Measurements from ENCODE around the gene CES3.

- TF ChIP-seq CTCF (IDR thresholded peaks at IDR 0.05; ENCODE audit: insufficient read depth, low read depth, low read length) (no peak), EZH2 (IDR thresholded peaks at IDR 0.05; ENCODE audit: insufficient read depth, low read length) (no peak)
Observed at GRCh38 chr16:66934138-66934838, 26.8 kb upstream of the CES3 start, which contains the start of gene CIAO2B.
